ENCODE data around the gene ZFYVE27.

DNA sequence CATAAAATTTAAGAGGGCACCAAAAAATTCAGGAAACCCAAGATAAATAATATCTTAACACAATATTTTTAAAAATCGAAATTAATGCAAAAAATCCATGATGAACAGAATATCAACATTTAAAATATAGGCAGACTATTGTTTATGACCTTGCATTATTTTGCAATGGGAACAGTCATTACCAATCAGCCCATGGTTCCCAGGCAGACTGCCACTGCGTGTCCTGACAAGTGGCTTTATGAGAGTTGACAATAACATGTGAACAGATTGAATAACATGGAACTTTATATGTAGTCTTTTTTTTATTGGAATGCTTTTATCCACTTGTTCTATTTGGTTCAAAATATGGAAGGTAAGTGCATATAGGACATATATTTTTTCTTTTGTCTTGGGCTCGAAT is 46.8 kb upstream of the ZFYVE27 start:
- TF ChIP-seq CTCF (IDR thresholded peaks at IDR 0.05; ENCODE audit: extremely low read depth in 1 of 2, insufficient read depth in 1 of 2, low read depth in 1 of 2, low read length in 2 of 2): no peak
- TF ChIP-seq, protein P1, sequence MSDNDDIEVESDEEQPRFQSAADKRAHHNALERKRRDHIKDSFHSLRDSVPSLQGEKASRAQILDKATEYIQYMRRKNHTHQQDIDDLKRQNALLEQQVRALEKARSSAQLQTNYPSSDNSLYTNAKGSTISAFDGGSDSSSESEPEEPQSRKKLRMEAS (IDR thresholded peaks at IDR 0.05; ENCODE audit: insufficient read depth, insufficient read length): no peak
- no peak for TF ChIP-seq GATA2 (IDR thresholded peaks at IDR 0.05; ENCODE audit: insufficient read depth, insufficient read length, low read depth, low read length)
- no peak for TF ChIP-seq POLR2A (IDR thresholded peaks at IDR 0.05; ENCODE audit: low read depth, low read length)
- no peak for TF ChIP-seq EZH2 (IDR thresholded peaks at IDR 0.05; ENCODE audit: borderline replicate concordance, low read depth, low read length, severe bottlenecking)
- TF ChIP-seq POLR2AphosphoS5 (IDR thresholded peaks at IDR 0.05; ENCODE audit: insufficient read depth, low read depth, low read length): no peak
- TF ChIP-seq FOS (IDR thresholded peaks at IDR 0.05; ENCODE audit: borderline replicate concordance, insufficient read depth, low read length): no peak
- no peak for TF ChIP-seq JUN (IDR thresholded peaks at IDR 0.05; ENCODE audit: borderline replicate concordance, insufficient read depth, insufficient read length, low read depth)
